Mucosa of descending colon (tissue), 3 donors: Measurements from ENCODE around the gene BID. TPM values are rescaled to one million over a fixed set of nuclear protein-coding genes. Genes with fewer than 3 reads are reported as not detected.
A peak's percentile ranks its signal among the peaks of the same experiment; 100 is the strongest.

Experiments
- ATAC-seq: fragments of 200-7000 bp; cut with Tn5 transposase; one replicate; pipeline ENCODE4 v1.9.1; 2020; ENCODE audit warnings: mild to moderate bottlenecking, moderate library complexity
- DNase-seq, 3 donors: peaks; one replicate each; pipeline ENCODE4 v3.0.0-alpha.2; 2020
- H3K36me3 ChIP-seq: fragments of 200-600 bp; one replicate; pipeline ENCODE4 v1.8.0; 2021; ENCODE audit warnings: low read depth, mild to moderate bottlenecking
- H3K4me1 ChIP-seq: fragments of 200-600 bp; one replicate; pipeline ENCODE4 v1.8.0; 2021; ENCODE audit warnings: low read depth, mild to moderate bottlenecking
- H3K4me3 ChIP-seq: fragments of 200-600 bp; one replicate; pipeline ENCODE4 v1.8.0; 2021; ENCODE audit warnings: mild to moderate bottlenecking
- H3K9me3 ChIP-seq: fragments of 200-600 bp; one replicate; pipeline ENCODE4 v1.8.0; 2021; ENCODE audit warnings: mild to moderate bottlenecking
- CTCF ChIP-seq: fragments of 200-600 bp; IDR thresholded peaks from one replicate; pipeline ENCODE4 v1.8.0; 2022; ENCODE audit warnings: antibody characterized with exemption, mild to moderate bottlenecking
- intact Hi-C, 2 donors: fragments of 100-400 bp; cut with DNase I in 1 of 2; cut with micrococcal nuclease in 1 of 2; formaldehyde crosslinking; loops; one replicate each; pipeline versions ENCODE4 v1.11.0 to v1.11.1; 2022; cut with DNase I, micrococcal nuclease
- total RNA-seq, 3 donors: library from RNA; stranded (reverse); fragmentation: NEBNext Ultra II Directional in 2 of 3; extraction: Animal tissue kit (Norgen Biotek cat#: 25700) in 2 of 3; gene quantifications; one replicate each; pipeline versions ENCODE4 v1.2.1 to v1.2.4, GENCODE V29; 2021 to 2023
- donor health status: DM: no; HTN: no; CAD: no; lungs with moderate emphysema.
- donor health status: DM: no; HTN: no; CAD: no.
- donor health status: DM: no; HTN: yes; CAD: no.

Gene BID
- total RNA-seq, 3 donors from 2014 or later: 17.9 to 35.0 (median 21.8) TPM

DNA sequence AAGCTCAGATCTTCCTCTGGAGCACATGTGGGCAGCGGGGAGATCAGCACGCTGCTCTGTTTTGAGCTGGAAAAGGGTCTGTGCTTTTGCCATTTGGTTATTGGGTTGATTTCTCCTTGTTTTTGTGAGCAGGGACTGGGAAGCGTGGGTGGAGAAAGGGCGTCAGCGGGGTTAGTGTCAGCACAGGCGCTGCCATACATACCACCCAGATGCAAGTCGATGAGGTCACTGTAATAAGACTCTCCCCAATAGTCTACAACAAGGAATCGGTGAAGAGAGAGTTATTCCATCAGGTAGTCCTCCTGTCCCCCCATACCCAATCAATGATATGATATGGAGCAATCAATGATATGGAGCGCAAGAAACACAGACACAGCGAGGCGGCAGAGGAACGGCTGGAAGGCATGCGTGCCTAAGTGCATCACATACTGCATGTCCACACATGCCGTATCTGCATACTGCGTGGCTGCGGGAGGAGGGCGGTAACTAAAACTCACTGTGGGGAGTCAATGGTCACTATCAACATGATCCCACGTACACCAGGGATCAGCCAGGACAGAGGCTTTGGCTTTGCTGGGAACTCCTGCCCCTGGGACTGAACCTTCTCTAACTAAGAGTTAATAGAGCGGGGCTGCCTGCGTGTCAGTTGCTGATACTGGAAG lies 29.5 kb upstream of the BID start:
- DNase-seq: no peak
- intact Hi-C loops: no loop called here
- Histone ChIP-seq H3K4me3 (no peak overlapping the region), H3K36me3 (peaks cover 8% of the 10 kb centered on the region), H3K9me3 (no peaks in the 10 kb centered on the region), H3K4me1 (no peaks in the 10 kb centered on the region)
- no peak for TF ChIP-seq CTCF
- no peak for ATAC-seq

GRCh38 chr22:17802822-17803221 lies 28.6 kb upstream of the BID start:
- Histone ChIP-seq H3K9me3 (no peaks in the 10 kb centered on the region), H3K4me1 (no peaks in the 10 kb centered on the region), H3K36me3 (no peaks in the 10 kb centered on the region), H3K4me3 (no peak overlapping the region)
- TF ChIP-seq CTCF: no peak
- DNase-seq (no peak), ATAC-seq (no peak)
- intact Hi-C loops: no loop called here

DNA sequence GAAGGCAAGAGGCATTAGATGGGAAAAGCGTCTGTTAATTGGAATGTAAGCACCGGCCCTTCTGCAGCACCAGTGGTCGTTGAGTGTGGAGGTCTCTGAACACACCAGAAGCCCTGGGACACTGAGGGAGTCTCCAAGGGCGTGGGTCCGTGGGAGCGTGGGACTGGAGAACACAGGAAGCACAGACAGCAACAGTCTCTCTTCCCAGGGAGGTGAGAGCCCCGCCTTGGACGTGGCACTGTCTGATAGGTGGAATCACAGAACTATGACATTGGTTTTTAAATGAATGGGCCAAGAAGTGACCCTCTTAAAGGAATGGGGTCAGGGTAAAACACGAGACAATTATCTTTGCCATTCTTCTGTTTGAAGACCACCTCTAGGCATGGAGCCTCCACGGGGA lies 28.1 kb upstream of the BID start:
- no peak for DNase-seq
- TF ChIP-seq CTCF: no peak
- Histone ChIP-seq H3K4me1 (no peaks in the 10 kb centered on the region), H3K4me3 (no peak overlapping the region), H3K9me3 (no peaks in the 10 kb centered on the region), H3K36me3 (no peaks in the 10 kb centered on the region)
- ATAC-seq: no peak
- intact Hi-C loops: no loop called here

GRCh38 chr22:17797721-17798559 lies 23.7 kb upstream of the BID start:
- H3K9me3 ChIP-seq: no peaks in the 10 kb centered on the region
- H3K36me3 ChIP-seq: no peaks in the 10 kb centered on the region
- TF ChIP-seq CTCF: no peak
- no peak overlapping the region for H3K4me3 ChIP-seq
- intact Hi-C loops: no loop called here
- H3K4me1 ChIP-seq: no peaks in the 10 kb centered on the region
- no peak for DNase-seq
- peak; percentile 17 for ATAC-seq

GRCh38 chr22:17796695-17797094 lies 22.4 kb upstream of the BID start:
- no peak for ATAC-seq
- H3K4me3 ChIP-seq: no peak overlapping the region
- no peaks in the 10 kb centered on the region for H3K4me1 ChIP-seq
- no peak for DNase-seq
- H3K36me3 ChIP-seq: no peaks in the 10 kb centered on the region
- no peak for TF ChIP-seq CTCF
- H3K9me3 ChIP-seq: no peaks in the 10 kb centered on the region
- intact Hi-C loops: no loop called here
